SK-N-MC (cell line): ENCODE results near the gene LHCGR.

Source experiments
- EZH2 ChIP-seq: fragments of 200-600 bp; sonication (generic); IDR thresholded peaks from one replicate; pipeline ENCODE4 v1.6.1; 2017; ENCODE audit warnings: antibody characterized with exemption
- POLR2AphosphoS5 ChIP-seq: IDR thresholded peaks from 2 replicates; pipeline ENCODE4 v1.6.1; 2012; ENCODE audit warnings: mild to moderate bottlenecking, low read depth, low read length, borderline replicate concordance

DNA sequence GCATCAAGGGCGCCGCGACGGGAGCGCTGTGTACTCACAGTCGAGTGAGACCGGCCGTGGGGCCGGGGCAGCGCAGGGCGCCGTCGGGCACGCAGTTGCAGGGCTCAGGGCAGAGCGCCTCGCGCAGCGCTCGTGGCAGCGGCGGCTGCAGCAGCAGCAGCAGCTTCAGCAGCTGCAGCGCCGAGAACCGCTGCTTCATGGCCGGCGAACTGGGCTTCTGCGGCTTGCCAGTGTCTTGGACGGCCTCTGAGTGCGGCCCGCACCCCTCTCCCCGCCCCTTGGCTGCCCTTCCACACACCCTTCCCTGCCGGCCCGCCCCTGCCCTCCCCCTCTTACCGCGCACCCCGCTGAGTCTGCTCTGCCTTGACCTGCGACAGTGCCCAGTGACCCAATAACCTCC lies at the start of gene LHCGR:
- TF ChIP-seq EZH2 (no peak), POLR2AphosphoS5 (no peak)
